Nephron (organoid): ENCODE data around the gene BCL11B.
A peak's percentile ranks its signal among the peaks of the same experiment; 100 is the strongest.

Source experiments
- H3K27ac Mint-ChIP-seq, 3 experiments: 2 replicates each; pipeline ENCODE4 v1.8.0; 2020; ENCODE audit warnings: mixed read lengths in 3 of 3, mild to moderate bottlenecking in 2 of 3, moderate library complexity in 1 of 3
- H3K27me3 Mint-ChIP-seq: 2 replicates; pipeline ENCODE4 v1.8.0; 2021; ENCODE audit warnings: low read depth, mild to moderate bottlenecking, moderate library complexity, mixed read lengths
- H3K36me3 Mint-ChIP-seq: 2 replicates; pipeline ENCODE4 v1.8.0; 2020; ENCODE audit warnings: low read depth, mixed read lengths
- H3K4me1 Mint-ChIP-seq: 2 replicates; pipeline ENCODE4 v1.8.0; 2020; ENCODE audit warnings: mixed read lengths
- H3K4me3 Mint-ChIP-seq, 3 experiments: 2 replicates each; pipeline ENCODE4 v1.8.0; 2020; ENCODE audit warnings: mild to moderate bottlenecking in 3 of 3, mixed read lengths in 3 of 3, moderate library complexity in 2 of 3
- H3K9me3 Mint-ChIP-seq: 2 replicates; pipeline ENCODE4 v1.8.0; 2020; ENCODE audit warnings: mixed read lengths
- TF ChIP-seq, protein P1 (sequence below), 3 experiments: fragments of 200-600 bp; sonication (generic); IDR thresholded peaks; one replicate each; pipeline ENCODE4 v1.5.0; 2021; ENCODE audit warnings: antibody characterized with exemption in 3 of 3; ENCODE audit not compliant: unreplicated experiment in 3 of 3

The BCL11B gene

DNA sequence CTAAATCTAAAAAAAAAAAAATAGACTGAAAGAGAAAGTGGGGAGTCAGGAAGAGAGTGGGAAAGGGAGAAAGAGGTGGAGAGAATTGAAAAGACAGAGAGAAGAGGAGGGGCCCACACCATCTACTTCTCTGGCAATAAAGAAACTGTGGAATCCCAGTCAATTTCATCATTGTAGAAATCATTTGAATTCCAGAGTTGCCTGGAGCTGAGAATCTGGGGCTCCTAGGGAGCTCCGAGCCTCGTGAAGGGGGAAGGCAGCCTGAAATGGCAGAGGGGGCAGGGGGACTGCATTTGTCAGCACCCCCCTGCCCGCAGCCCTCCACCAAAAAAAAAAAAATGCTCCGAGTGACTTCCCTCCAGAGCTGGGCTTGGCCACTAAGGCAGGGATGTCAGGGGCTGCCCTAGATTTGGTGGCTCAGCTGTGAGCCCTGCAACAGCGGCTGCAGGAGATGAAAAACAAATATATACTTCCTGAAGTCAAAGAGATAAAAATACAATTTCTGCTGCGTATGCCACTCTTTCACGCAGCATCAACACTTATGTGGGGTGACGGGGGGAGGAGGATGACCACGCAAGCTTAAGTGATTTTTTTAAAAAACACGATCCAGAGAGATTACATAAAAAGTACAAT is 80.5 kb downstream of the BCL11B start:
- peaks cover 66% of the 10 kb centered on the region for H3K4me1 Mint-ChIP-seq

DNA sequence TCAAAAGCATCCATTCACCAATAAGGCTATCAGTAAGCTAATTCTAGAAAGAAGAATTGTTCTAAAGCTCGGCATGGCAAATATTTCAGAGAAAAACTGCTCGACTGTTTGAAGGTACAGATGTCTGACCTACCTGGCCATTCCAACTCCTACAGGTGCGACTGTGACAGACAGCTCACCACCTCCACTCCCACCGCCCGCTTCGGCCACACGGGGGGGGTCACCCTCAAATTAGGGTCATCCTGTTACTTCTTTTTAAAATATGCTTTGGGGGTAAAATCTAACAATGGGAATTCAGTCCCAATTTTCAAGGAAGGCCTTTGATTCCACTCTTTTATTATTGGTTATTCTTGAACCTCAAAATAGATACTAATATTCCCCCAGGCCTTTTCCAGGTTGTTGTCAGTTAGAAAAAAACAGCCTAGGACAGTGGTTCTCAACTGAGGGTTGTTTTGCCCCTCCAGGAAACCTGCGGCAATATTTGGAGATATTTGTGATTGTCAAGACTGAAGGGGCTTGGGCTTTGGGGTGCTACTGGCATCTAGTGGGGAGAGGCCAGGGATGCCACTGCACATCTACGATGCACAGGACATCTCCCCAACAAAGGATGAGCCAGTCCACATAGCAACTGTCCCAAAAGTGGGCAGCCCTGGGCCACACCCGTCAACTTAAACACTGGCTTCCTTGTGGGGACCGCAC is 81.2 kb downstream of the BCL11B start:
- H3K36me3 Mint-ChIP-seq, result no peaks in the 10 kb centered on the region
- H3K4me3 Mint-ChIP-seq, result peak overlapping the region in 2 of 3 experiments; percentile 70 to 74
- peaks cover 60% of the 10 kb centered on the region for H3K4me1 Mint-ChIP-seq
- no peaks in the 10 kb centered on the region for H3K9me3 Mint-ChIP-seq
- TF ChIP-seq, protein P1, sequence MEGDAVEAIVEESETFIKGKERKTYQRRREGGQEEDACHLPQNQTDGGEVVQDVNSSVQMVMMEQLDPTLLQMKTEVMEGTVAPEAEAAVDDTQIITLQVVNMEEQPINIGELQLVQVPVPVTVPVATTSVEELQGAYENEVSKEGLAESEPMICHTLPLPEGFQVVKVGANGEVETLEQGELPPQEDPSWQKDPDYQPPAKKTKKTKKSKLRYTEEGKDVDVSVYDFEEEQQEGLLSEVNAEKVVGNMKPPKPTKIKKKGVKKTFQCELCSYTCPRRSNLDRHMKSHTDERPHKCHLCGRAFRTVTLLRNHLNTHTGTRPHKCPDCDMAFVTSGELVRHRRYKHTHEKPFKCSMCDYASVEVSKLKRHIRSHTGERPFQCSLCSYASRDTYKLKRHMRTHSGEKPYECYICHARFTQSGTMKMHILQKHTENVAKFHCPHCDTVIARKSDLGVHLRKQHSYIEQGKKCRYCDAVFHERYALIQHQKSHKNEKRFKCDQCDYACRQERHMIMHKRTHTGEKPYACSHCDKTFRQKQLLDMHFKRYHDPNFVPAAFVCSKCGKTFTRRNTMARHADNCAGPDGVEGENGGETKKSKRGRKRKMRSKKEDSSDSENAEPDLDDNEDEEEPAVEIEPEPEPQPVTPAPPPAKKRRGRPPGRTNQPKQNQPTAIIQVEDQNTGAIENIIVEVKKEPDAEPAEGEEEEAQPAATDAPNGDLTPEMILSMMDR (IDR thresholded peaks at IDR 0.05; ENCODE audit: unreplicated experiment in 3 of 3), result no peak
- H3K27me3 Mint-ChIP-seq, result peaks cover 47% of the 10 kb centered on the region
- H3K27ac Mint-ChIP-seq, result peak overlapping the region; percentile 7 to 95 (median 85)

More for the DNA sequence above, 80.5 kb downstream of the BCL11B start:
- no peaks in the 10 kb centered on the region for H3K9me3 Mint-ChIP-seq
- H3K27me3 Mint-ChIP-seq, result peaks cover 54% of the 10 kb centered on the region
- no peaks in the 10 kb centered on the region for H3K36me3 Mint-ChIP-seq
- TF ChIP-seq, protein P1 (IDR thresholded peaks at IDR 0.05; ENCODE audit: unreplicated experiment in 3 of 3), result no peak
- H3K4me3 Mint-ChIP-seq, result peak overlapping the region; percentile 45 to 80 (median 74)
- H3K27ac Mint-ChIP-seq, result peak overlapping the region; percentile 53 to 95 (median 85)

DNA sequence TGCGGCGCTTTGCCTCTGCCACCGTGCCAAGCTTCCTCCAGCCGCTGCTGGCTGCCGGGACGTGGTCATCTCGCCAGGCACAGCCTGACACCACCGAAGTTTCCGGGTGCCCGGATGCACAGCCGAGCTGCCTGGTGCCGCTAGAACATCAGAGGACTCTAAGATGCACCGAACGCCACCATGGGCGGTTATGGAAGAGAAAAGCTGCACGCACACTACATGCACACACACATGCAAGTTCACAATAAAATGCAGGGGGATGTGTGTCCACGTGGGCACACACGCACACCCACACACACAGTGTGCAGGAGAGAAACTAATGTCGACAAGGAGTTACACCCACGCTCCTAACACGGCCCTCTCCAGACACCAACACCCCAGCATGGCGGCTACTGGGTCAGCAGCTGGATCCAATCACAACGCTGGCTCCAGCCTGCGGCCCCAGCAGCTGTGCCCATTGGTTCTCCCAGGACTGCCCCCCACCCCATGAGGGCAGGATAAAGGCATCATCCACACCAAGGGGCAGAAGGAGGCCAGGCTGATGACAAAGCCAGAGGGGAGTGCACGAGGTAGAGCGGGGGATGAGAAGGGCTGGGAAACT is 82.7 kb downstream of the BCL11B start:
- Mint-ChIP-seq H3K27ac (peak overlapping the region in 1 of 3 experiments; percentile 60), H3K9me3 (no peaks in the 10 kb centered on the region), H3K36me3 (no peaks in the 10 kb centered on the region), H3K4me1 (peaks cover 55% of the 10 kb centered on the region), H3K27me3 (peaks cover 37% of the 10 kb centered on the region), H3K4me3 (no peak overlapping the region)
- TF ChIP-seq, protein P1 (IDR thresholded peaks at IDR 0.05; ENCODE audit: unreplicated experiment in 3 of 3), result no peak

DNA sequence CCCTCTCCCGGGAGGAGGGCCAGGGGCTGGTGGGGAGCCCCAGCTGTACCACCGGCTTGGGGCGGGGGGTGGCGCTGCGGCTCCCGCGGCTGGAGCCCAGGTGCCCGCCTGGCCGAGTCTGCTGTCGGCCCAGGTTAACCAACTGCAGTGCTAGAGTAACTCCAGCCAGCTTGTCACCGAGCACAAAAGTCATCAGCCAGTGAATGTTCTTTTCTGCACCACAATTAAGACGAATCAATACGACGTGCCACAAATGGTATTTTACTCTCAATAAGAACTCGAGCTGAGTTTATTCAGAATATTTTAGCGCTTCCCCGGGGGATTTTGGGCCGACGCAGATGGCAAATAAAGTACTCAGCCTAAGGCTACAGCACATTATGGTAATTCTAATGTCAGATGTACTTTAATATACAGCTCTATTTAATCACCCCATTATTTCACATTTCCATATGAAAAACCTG is 83.2 kb downstream of the BCL11B start:
- Mint-ChIP-seq H3K9me3 (no peaks in the 10 kb centered on the region), H3K36me3 (no peaks in the 10 kb centered on the region), H3K27ac (peak overlapping the region in 1 of 3 experiments; percentile 60), H3K4me1 (peaks cover 52% of the 10 kb centered on the region), H3K4me3 (no peak overlapping the region), H3K27me3 (peaks cover 39% of the 10 kb centered on the region)
- TF ChIP-seq, protein P1 (IDR thresholded peaks at IDR 0.05; ENCODE audit: unreplicated experiment in 3 of 3), result no peak

DNA sequence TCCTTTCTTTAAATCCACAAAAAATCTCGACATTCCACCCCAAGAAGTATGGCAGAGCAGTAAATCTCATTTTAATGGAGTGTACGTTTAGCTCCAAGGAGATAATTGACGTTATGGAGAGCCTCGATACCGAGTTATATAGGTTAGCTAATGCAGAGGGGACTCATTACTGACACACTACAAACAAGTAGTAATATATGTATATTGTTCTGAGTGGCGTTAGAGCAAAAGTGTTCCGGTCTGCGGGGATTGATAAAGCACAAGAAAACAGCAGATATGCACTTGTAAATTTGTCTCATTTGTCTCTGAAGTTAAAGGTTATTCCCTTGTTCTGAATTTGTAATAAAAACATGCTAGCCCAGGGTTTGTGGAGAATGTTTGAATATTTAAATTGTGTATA is 84.1 kb downstream of the BCL11B start:
- H3K36me3 Mint-ChIP-seq, result no peaks in the 10 kb centered on the region
- H3K27ac Mint-ChIP-seq, result peak overlapping the region in 2 of 3 experiments; percentile 5 to 7
- TF ChIP-seq, protein P1 (IDR thresholded peaks at IDR 0.05; ENCODE audit: unreplicated experiment in 3 of 3), result no peak
- no peak overlapping the region for H3K4me3 Mint-ChIP-seq
- peaks cover 33% of the 10 kb centered on the region for H3K27me3 Mint-ChIP-seq
- no peaks in the 10 kb centered on the region for H3K9me3 Mint-ChIP-seq
- peaks cover 43% of the 10 kb centered on the region for H3K4me1 Mint-ChIP-seq
